ENCODE measurements around the gene HAUS5.
"Not testable (repeated sequence)": the region's sequence is repeated elsewhere in the genome, so short reads cannot be mapped to it uniquely, and the experiment has no call there.

HAUS5 gene

GRCh38 chr19:35582760-35583159 lies 29.8 kb upstream of the HAUS5 start:
- Histone ChIP-seq H3K9ac (ENCODE audit: low read depth in 1 of 2, low read length in 2 of 2) (no peak overlapping the region), H3K36me3 (ENCODE audit: control insufficient read depth in 1 of 2, insufficient read depth in 2 of 2, low read length in 2 of 2) (no peaks in the 10 kb centered on the region), H3K4me3 (ENCODE audit: low read depth in 1 of 2, low read length in 2 of 2) (no peak overlapping the region), H3K4me1 (ENCODE audit: control insufficient read depth in 1 of 2, insufficient read depth in 2 of 2, low read length in 2 of 2) (no peaks in the 10 kb centered on the region), H3K9me3 (ENCODE audit: control insufficient read depth in 1 of 2, low read length in 2 of 2) (peaks cover 0 to 1% of the 10 kb centered on the region in 2 donors), H3K27me3 (ENCODE audit: control insufficient read depth in 1 of 2, insufficient read depth in 2 of 2, low read length in 2 of 2) (no peaks in the 10 kb centered on the region), H3K27ac (ENCODE audit: low read depth, low read length) (no peak overlapping the region)

- no peak within 1 kb of the TSS for H3K9ac ChIP-seq (ENCODE audit: low read depth in 1 of 2, low read length in 2 of 2)
- H3K9me3 ChIP-seq (ENCODE audit: control insufficient read depth in 1 of 2, low read length in 2 of 2) = no peaks in the 10 kb centered on the region
- H3K27ac ChIP-seq (ENCODE audit: low read depth, low read length) = no peak within 1 kb of the TSS
- no peak within 1 kb of the TSS for H3K4me3 ChIP-seq (ENCODE audit: low read depth in 1 of 2, low read length in 2 of 2)
- H3K4me1 ChIP-seq (ENCODE audit: control insufficient read depth in 1 of 2, insufficient read depth in 2 of 2, low read length in 2 of 2) = no peaks in the 10 kb centered on the region
- H3K27me3 ChIP-seq (ENCODE audit: control insufficient read depth in 1 of 2, insufficient read depth in 2 of 2, low read length in 2 of 2) = no peaks in the 10 kb centered on the region
- H3K36me3 ChIP-seq (ENCODE audit: control insufficient read depth in 1 of 2, insufficient read depth in 2 of 2, low read length in 2 of 2) = no peaks in the 10 kb centered on the region
These were observed 26.7 kb upstream of the HAUS5 start, which contains the start of gene PMIS2 for GRCh38 chr19:35585848-35586247. TSS of gene PMIS2 (plus strand) at chr19:35586173. CDS start at chr19:35586260, 87 bp downstream.

GRCh38 chr19:35587321-35587720 lies 25.2 kb upstream of the HAUS5 start:
- Histone ChIP-seq H3K9ac (ENCODE audit: low read depth in 1 of 2, low read length in 2 of 2) (no peak overlapping the region), H3K9me3 (ENCODE audit: control insufficient read depth in 1 of 2, low read length in 2 of 2) (no peaks in the 10 kb centered on the region), H3K27ac (ENCODE audit: low read depth, low read length) (no peak overlapping the region), H3K27me3 (ENCODE audit: control insufficient read depth in 1 of 2, insufficient read depth in 2 of 2, low read length in 2 of 2) (no peaks in the 10 kb centered on the region), H3K4me1 (ENCODE audit: control insufficient read depth in 1 of 2, insufficient read depth in 2 of 2, low read length in 2 of 2) (no peaks in the 10 kb centered on the region), H3K36me3 (ENCODE audit: control insufficient read depth in 1 of 2, insufficient read depth in 2 of 2, low read length in 2 of 2) (no peaks in the 10 kb centered on the region), H3K4me3 (ENCODE audit: low read depth in 1 of 2, low read length in 2 of 2) (no peak overlapping the region)

GRCh38 chr19:35590875-35591274 lies 21.7 kb upstream of the HAUS5 start:
- H3K36me3 ChIP-seq (ENCODE audit: control insufficient read depth in 1 of 2, insufficient read depth in 2 of 2, low read length in 2 of 2) = no peaks in the 10 kb centered on the region
- H3K9me3 ChIP-seq (ENCODE audit: control insufficient read depth in 1 of 2, low read length in 2 of 2) = no peaks in the 10 kb centered on the region
- no peaks in the 10 kb centered on the region for H3K27me3 ChIP-seq (ENCODE audit: control insufficient read depth in 1 of 2, insufficient read depth in 2 of 2, low read length in 2 of 2)
- no peak overlapping the region for H3K4me3 ChIP-seq (ENCODE audit: low read depth in 1 of 2, low read length in 2 of 2)
- no peaks in the 10 kb centered on the region for H3K4me1 ChIP-seq (ENCODE audit: control insufficient read depth in 1 of 2, insufficient read depth in 2 of 2, low read length in 2 of 2)
- H3K27ac ChIP-seq (ENCODE audit: low read depth, low read length) = no peak overlapping the region
- H3K9ac ChIP-seq (ENCODE audit: low read depth in 1 of 2, low read length in 2 of 2) = no peak overlapping the region

GRCh38 chr19:35592226-35592625 lies 20.3 kb upstream of the HAUS5 start:
- Histone ChIP-seq H3K9me3 (ENCODE audit: control insufficient read depth in 1 of 2, low read length in 2 of 2) (no peaks in the 10 kb centered on the region), H3K9ac (ENCODE audit: low read depth in 1 of 2, low read length in 2 of 2) (no peak overlapping the region), H3K27ac (ENCODE audit: low read depth, low read length) (no peak overlapping the region), H3K4me3 (ENCODE audit: low read depth in 1 of 2, low read length in 2 of 2) (no peak overlapping the region), H3K36me3 (ENCODE audit: control insufficient read depth in 1 of 2, insufficient read depth in 2 of 2, low read length in 2 of 2) (no peaks in the 10 kb centered on the region), H3K4me1 (ENCODE audit: control insufficient read depth in 1 of 2, insufficient read depth in 2 of 2, low read length in 2 of 2) (no peaks in the 10 kb centered on the region), H3K27me3 (ENCODE audit: control insufficient read depth in 1 of 2, insufficient read depth in 2 of 2, low read length in 2 of 2) (no peaks in the 10 kb centered on the region)

- H3K4me3 ChIP-seq (ENCODE audit: low read depth in 1 of 2, low read length in 2 of 2); H3K27me3 ChIP-seq (ENCODE audit: control insufficient read depth in 1 of 2, insufficient read depth in 2 of 2, low read length in 2 of 2); H3K36me3 ChIP-seq (ENCODE audit: control insufficient read depth in 1 of 2, insufficient read depth in 2 of 2, low read length in 2 of 2); H3K9ac ChIP-seq (ENCODE audit: low read depth in 1 of 2, low read length in 2 of 2); H3K4me1 ChIP-seq (ENCODE audit: control insufficient read depth in 1 of 2, insufficient read depth in 2 of 2, low read length in 2 of 2); H3K9me3 ChIP-seq (ENCODE audit: control insufficient read depth in 1 of 2, low read length in 2 of 2); H3K27ac ChIP-seq (ENCODE audit: low read depth, low read length): not testable (repeated sequence)
These were observed 17.5 kb upstream of the HAUS5 start for GRCh38 chr19:35595026-35595425.

- H3K4me1 ChIP-seq (ENCODE audit: control insufficient read depth in 1 of 2, insufficient read depth in 2 of 2, low read length in 2 of 2) = no peaks in the 10 kb centered on the region
- no peak overlapping the region for H3K9ac ChIP-seq (ENCODE audit: low read depth in 1 of 2, low read length in 2 of 2)
- no peaks in the 10 kb centered on the region for H3K9me3 ChIP-seq (ENCODE audit: control insufficient read depth in 1 of 2, low read length in 2 of 2)
- no peak overlapping the region for H3K4me3 ChIP-seq (ENCODE audit: low read depth in 1 of 2, low read length in 2 of 2)
- no peak overlapping the region for H3K27ac ChIP-seq (ENCODE audit: low read depth, low read length)
- H3K36me3 ChIP-seq (ENCODE audit: control insufficient read depth in 1 of 2, insufficient read depth in 2 of 2, low read length in 2 of 2) = no peaks in the 10 kb centered on the region
- H3K27me3 ChIP-seq (ENCODE audit: control insufficient read depth in 1 of 2, insufficient read depth in 2 of 2, low read length in 2 of 2) = no peaks in the 10 kb centered on the region
These were observed 16.6 kb upstream of the HAUS5 start for GRCh38 chr19:35595928-35596327.

- Histone ChIP-seq H3K9ac (ENCODE audit: low read depth in 1 of 2, low read length in 2 of 2) (no peak overlapping the region), H3K9me3 (ENCODE audit: control insufficient read depth in 1 of 2, low read length in 2 of 2) (no peaks in the 10 kb centered on the region), H3K27me3 (ENCODE audit: control insufficient read depth in 1 of 2, insufficient read depth in 2 of 2, low read length in 2 of 2) (no peaks in the 10 kb centered on the region), H3K4me1 (ENCODE audit: control insufficient read depth in 1 of 2, insufficient read depth in 2 of 2, low read length in 2 of 2) (no peaks in the 10 kb centered on the region), H3K4me3 (ENCODE audit: low read depth in 1 of 2, low read length in 2 of 2) (no peak overlapping the region), H3K27ac (ENCODE audit: low read depth, low read length) (no peak overlapping the region), H3K36me3 (ENCODE audit: control insufficient read depth in 1 of 2, insufficient read depth in 2 of 2, low read length in 2 of 2) (no peaks in the 10 kb centered on the region)
These were observed 16.1 kb upstream of the HAUS5 start for GRCh38 chr19:35596366-35596999.

GRCh38 chr19:35601971-35602370 lies 10.6 kb upstream of the HAUS5 start:
- no peak overlapping the region for H3K9ac ChIP-seq (ENCODE audit: low read depth in 1 of 2, low read length in 2 of 2)
- H3K36me3 ChIP-seq (ENCODE audit: control insufficient read depth in 1 of 2, insufficient read depth in 2 of 2, low read length in 2 of 2) = no peaks in the 10 kb centered on the region
- H3K9me3 ChIP-seq (ENCODE audit: control insufficient read depth in 1 of 2, low read length in 2 of 2) = no peaks in the 10 kb centered on the region
- H3K27ac ChIP-seq (ENCODE audit: low read depth, low read length) = no peak overlapping the region
- no peaks in the 10 kb centered on the region for H3K27me3 ChIP-seq (ENCODE audit: control insufficient read depth in 1 of 2, insufficient read depth in 2 of 2, low read length in 2 of 2)
- no peaks in the 10 kb centered on the region for H3K4me1 ChIP-seq (ENCODE audit: control insufficient read depth in 1 of 2, insufficient read depth in 2 of 2, low read length in 2 of 2)
- no peak overlapping the region for H3K4me3 ChIP-seq (ENCODE audit: low read depth in 1 of 2, low read length in 2 of 2)

- not testable (repeated sequence) for H3K9ac ChIP-seq (ENCODE audit: low read depth in 1 of 2, low read length in 2 of 2); H3K4me1 ChIP-seq (ENCODE audit: control insufficient read depth in 1 of 2, insufficient read depth in 2 of 2, low read length in 2 of 2); H3K36me3 ChIP-seq (ENCODE audit: control insufficient read depth in 1 of 2, insufficient read depth in 2 of 2, low read length in 2 of 2); H3K9me3 ChIP-seq (ENCODE audit: control insufficient read depth in 1 of 2, low read length in 2 of 2); H3K4me3 ChIP-seq (ENCODE audit: low read depth in 1 of 2, low read length in 2 of 2); H3K27me3 ChIP-seq (ENCODE audit: control insufficient read depth in 1 of 2, insufficient read depth in 2 of 2, low read length in 2 of 2); H3K27ac ChIP-seq (ENCODE audit: low read depth, low read length)
These were observed 8.1 kb upstream of the HAUS5 start for GRCh38 chr19:35604436-35604835.

GRCh38 chr19:35607170-35607569 lies 5.4 kb upstream of the HAUS5 start:
- H3K27me3 ChIP-seq (ENCODE audit: control insufficient read depth in 1 of 2, insufficient read depth in 2 of 2, low read length in 2 of 2); H3K4me3 ChIP-seq (ENCODE audit: low read depth in 1 of 2, low read length in 2 of 2); H3K9ac ChIP-seq (ENCODE audit: low read depth in 1 of 2, low read length in 2 of 2): not testable (repeated sequence)

More at GRCh38 chr19:35607170-35607569, 5.4 kb upstream of the HAUS5 start:
- not testable (repeated sequence) for H3K27ac ChIP-seq (ENCODE audit: low read depth, low read length); H3K9me3 ChIP-seq (ENCODE audit: control insufficient read depth in 1 of 2, low read length in 2 of 2); H3K36me3 ChIP-seq (ENCODE audit: control insufficient read depth in 1 of 2, insufficient read depth in 2 of 2, low read length in 2 of 2); H3K4me1 ChIP-seq (ENCODE audit: control insufficient read depth in 1 of 2, insufficient read depth in 2 of 2, low read length in 2 of 2)

Measured in duodenal mucosa (tissue), 2 donors.